NCI-H748 (cell line): ENCODE measurements around the gene MTHFD1L.
"Not testable (repeated sequence)": the region's sequence is repeated elsewhere in the genome, so short reads cannot be mapped to it uniquely, and the experiment has no call there.

Experiments used
- DNase-seq: peaks from one replicate; lab custom pipeline; 2025; ENCODE audit not compliant: unreplicated experiment; lab: John Stamatoyannopoulos, UW

Gene MTHFD1L

GRCh38 chr6:151089978-151090377 lies 224.5 kb downstream of the MTHFD1L start:
- DNase-seq, result peak; percentile 42

- DNase-seq, result no peak
Measured at GRCh38 chr6:151091571-151091970, 226.1 kb downstream of the MTHFD1L start.

GRCh38 chr6:151092591-151092990 lies 227.1 kb downstream of the MTHFD1L start:
- DNase-seq, result no peak

- no peak for DNase-seq
Measured at GRCh38 chr6:151093706-151094105, 228.2 kb downstream of the MTHFD1L start.

- peak; percentile 84 for DNase-seq
Measured at GRCh38 chr6:151095538-151096254, 230.2 kb downstream of the MTHFD1L start.

GRCh38 chr6:151096255-151096612 lies 230.7 kb downstream of the MTHFD1L start:
- peak; percentile 88 for DNase-seq

GRCh38 chr6:151096691-151097606 lies 231.4 kb downstream of the MTHFD1L start:
- DNase-seq, result no peak

GRCh38 chr6:151098166-151098565 lies 232.7 kb downstream of the MTHFD1L start:
- no peak for DNase-seq

- no peak for DNase-seq
Measured at GRCh38 chr6:151100326-151100725, 234.8 kb downstream of the MTHFD1L start.

GRCh38 chr6:151101161-151101815 lies 235.8 kb downstream of the MTHFD1L start:
- DNase-seq, result no peak

GRCh38 chr6:151101816-151102694 lies 236.6 kb downstream of the MTHFD1L start:
- no peak for DNase-seq

- no peak for DNase-seq
Measured at GRCh38 chr6:151103266-151103665, 237.8 kb downstream of the MTHFD1L start.

GRCh38 chr6:151107897-151108427 lies 242.5 kb downstream of the MTHFD1L start:
- DNase-seq, result no peak

- no peak for DNase-seq
Measured at GRCh38 chr6:151108548-151108947, 243.0 kb downstream of the MTHFD1L start.

- DNase-seq, result no peak
Measured at GRCh38 chr6:151109361-151109760, 243.9 kb downstream of the MTHFD1L start.

- no peak for DNase-seq
Measured at GRCh38 chr6:151109869-151110575, 244.5 kb downstream of the MTHFD1L start.

GRCh38 chr6:151110576-151110905 lies 245.0 kb downstream of the MTHFD1L start:
- no peak for DNase-seq

- DNase-seq, result no peak
Measured at GRCh38 chr6:151111670-151112069, 246.2 kb downstream of the MTHFD1L start.

GRCh38 chr6:151112130-151112529 lies 246.6 kb downstream of the MTHFD1L start:
- no peak for DNase-seq

GRCh38 chr6:151112884-151113283 lies 247.4 kb downstream of the MTHFD1L start:
- DNase-seq, result not testable (repeated sequence)
